Superior temporal gyrus (tissue), 1 donor: ENCODE data around the gene TMEM61.

Source experiments
- DNase-seq: peaks from one replicate; pipeline ENCODE4 v3.0.0-alpha.2; 2016; ENCODE audit errors: extremely low spot score

Gene TMEM61

GRCh38 chr1:55039342-55040082, 59.1 kb downstream of the TMEM61 start, which contains the start of gene PCSK9:
Gene PCSK9 (plus strand): TSS chr1:55039548. CDS start chr1:55039838, 290 bp downstream.
- DNase-seq: no peak

- no peak for DNase-seq
Observed at GRCh38 chr1:55040083-55040932, 59.9 kb downstream of the TMEM61 start.

- no peak for DNase-seq
Observed at GRCh38 chr1:55040933-55041494, 60.6 kb downstream of the TMEM61 start.

GRCh38 chr1:55041613-55042012, 61.2 kb downstream of the TMEM61 start:
- no peak for DNase-seq
